CD8-positive, alpha-beta memory T cell (primary cell): ENCODE data around the gene ANO9. TPM values are rescaled to one million over a fixed set of nuclear protein-coding genes. Genes with fewer than 3 reads are reported as not detected.
A peak's percentile ranks its signal among the peaks of the same experiment; 100 is the strongest.
"Not testable (repeated sequence)": the region's sequence is repeated elsewhere in the genome, so short reads cannot be mapped to it uniquely, and the experiment has no call there.

Source experiments
- CTCF ChIA-PET: fragments of 350-600 bp; sonication (Branson Sonifier 250); formaldehyde crosslinking; loops from one replicate; lab custom pipeline; 2021; ENCODE audit warnings: antibody characterized with exemption; lab: Charles Lee
- POLR2A ChIA-PET: fragments of 350-600 bp; sonication (Branson Sonifier 250); formaldehyde crosslinking; loops from one replicate; lab custom pipeline; 2021; ENCODE audit warnings: antibody characterized with exemption; lab: Charles Lee
- DNase-seq, 5 donors: peaks; one replicate each; pipeline versions ENCODE4 v3.0.0 to v3.0.0-alpha.2; 2020 to 2022; ENCODE audit warnings: mixed read lengths in 1 of 5
- H3K27ac ChIP-seq: one replicate; pipeline ENCODE4 v1.7.0; 2013; ENCODE audit warnings: low read depth, mild to moderate bottlenecking, low read length, moderate library complexity
- H3K27me3 ChIP-seq: 2 replicates; pipeline ENCODE4 v1.7.0; 2013; ENCODE audit warnings: low read length, mild to moderate bottlenecking; ENCODE audit not compliant: insufficient read depth, poor library complexity, severe bottlenecking
- H3K36me3 ChIP-seq: 2 replicates; pipeline ENCODE4 v1.7.0; 2013; ENCODE audit warnings: mild to moderate bottlenecking, low read length, moderate library complexity; ENCODE audit not compliant: insufficient read depth
- H3K4me1 ChIP-seq: 2 replicates; pipeline ENCODE4 v1.7.0; 2013; ENCODE audit warnings: mild to moderate bottlenecking, low read length, moderate library complexity; ENCODE audit not compliant: insufficient read depth
- H3K4me3 ChIP-seq: 2 replicates; pipeline ENCODE4 v1.7.0; 2013; ENCODE audit warnings: mild to moderate bottlenecking, low read length
- H3K9me3 ChIP-seq: 2 replicates; pipeline ENCODE4 v1.7.0; 2013; ENCODE audit warnings: mild to moderate bottlenecking, low read length
- H3K27ac Mint-ChIP-seq, 8 donors: one replicate each; pipeline ENCODE4 v1.8.0; 2020 to 2021; ENCODE audit warnings: mixed read lengths in 8 of 8, mild to moderate bottlenecking in 6 of 8, inconsistent platforms in 3 of 8, moderate library complexity in 3 of 8
- H3K27me3 Mint-ChIP-seq, 2 donors: one replicate each; pipeline ENCODE4 v1.8.0; 2020 to 2021; ENCODE audit warnings: mixed read lengths in 2 of 2, mild to moderate bottlenecking in 1 of 2, moderate library complexity in 1 of 2
- H3K36me3 Mint-ChIP-seq, 3 donors: one replicate each; pipeline ENCODE4 v1.8.0; 2020 to 2021; ENCODE audit warnings: mixed read lengths in 3 of 3, inconsistent platforms in 1 of 3, mild to moderate bottlenecking in 1 of 3
- H3K4me1 Mint-ChIP-seq, 3 donors: one replicate each; pipeline ENCODE4 v1.8.0; 2020 to 2021; ENCODE audit warnings: mixed read lengths in 3 of 3, inconsistent platforms in 1 of 3, mild to moderate bottlenecking in 1 of 3
- H3K4me3 Mint-ChIP-seq, 7 donors: one replicate each; pipeline ENCODE4 v1.8.0; 2020 to 2021; ENCODE audit warnings: mixed read lengths in 7 of 7, mild to moderate bottlenecking in 6 of 7, moderate library complexity in 4 of 7, inconsistent platforms in 2 of 7
- H3K9me3 Mint-ChIP-seq, 5 donors: one replicate each; pipeline ENCODE4 v1.8.0; 2020 to 2022; ENCODE audit warnings: mixed read lengths in 5 of 5, mild to moderate bottlenecking in 3 of 5, moderate library complexity in 2 of 5, inconsistent platforms in 1 of 5
- polyA plus RNA-seq: library from polyadenylated mRNA; unstranded; fragments of 300-500 nt; fragmentation: Illumina TruSeq; gene quantifications from one replicate; pipeline ENCODE4 v1.2.3, GENCODE V29; 2021
- total RNA-seq, 2 experiments: library from RNA; stranded (reverse); gene quantifications; one replicate each; pipeline ENCODE4 v1.2.3, GENCODE V29; 2021

Gene ANO9
- total and polyA plus RNA-seq, 3 experiments from 2014 or later, result 12.2 to 26.4 (median 25.3) TPM

DNA sequence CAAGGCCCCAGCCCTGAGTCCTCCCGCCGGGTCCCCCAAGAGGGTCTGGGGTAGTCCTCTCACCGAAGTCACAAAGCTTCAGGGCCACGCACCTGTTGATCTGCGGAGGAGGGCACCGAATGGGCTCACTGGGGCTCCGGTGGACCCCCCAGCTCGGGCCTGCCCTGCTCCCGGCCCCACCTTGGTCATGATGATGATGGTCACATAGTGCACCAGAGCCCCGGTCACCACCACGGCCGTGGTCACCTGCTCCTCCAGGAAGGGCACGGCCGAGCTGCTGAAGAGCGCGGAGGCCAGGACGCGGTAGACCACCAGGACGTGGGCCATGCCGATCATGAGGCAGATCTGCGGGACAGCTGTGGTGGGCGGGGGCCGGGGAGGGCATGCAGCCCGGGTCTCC, 13.5 kb downstream of the ANO9 start:
- POLR2A ChIA-PET, result no interaction called here
- no peaks in the 10 kb centered on the region for H3K36me3 ChIP-seq
- CTCF ChIA-PET, result no interaction called here
- H3K27ac ChIP-seq, result no peak overlapping the region
- no peaks in the 10 kb centered on the region for H3K4me1 ChIP-seq
- Mint-ChIP-seq H3K4me1 (no peaks in the 10 kb centered on the region), H3K36me3 (peaks cover 6 to 27% (median 9%) of the 10 kb centered on the region in 3 donors), H3K27ac (no peak overlapping the region), H3K4me3 (no peak overlapping the region), H3K9me3 (no peaks in the 10 kb centered on the region), H3K27me3 (no peaks in the 10 kb centered on the region)
- no peaks in the 10 kb centered on the region for H3K27me3 ChIP-seq
- H3K4me3 ChIP-seq, result no peak overlapping the region
- peak in 1 of 5 donors; percentile 41 for DNase-seq
- H3K9me3 ChIP-seq, result no peaks in the 10 kb centered on the region

DNA sequence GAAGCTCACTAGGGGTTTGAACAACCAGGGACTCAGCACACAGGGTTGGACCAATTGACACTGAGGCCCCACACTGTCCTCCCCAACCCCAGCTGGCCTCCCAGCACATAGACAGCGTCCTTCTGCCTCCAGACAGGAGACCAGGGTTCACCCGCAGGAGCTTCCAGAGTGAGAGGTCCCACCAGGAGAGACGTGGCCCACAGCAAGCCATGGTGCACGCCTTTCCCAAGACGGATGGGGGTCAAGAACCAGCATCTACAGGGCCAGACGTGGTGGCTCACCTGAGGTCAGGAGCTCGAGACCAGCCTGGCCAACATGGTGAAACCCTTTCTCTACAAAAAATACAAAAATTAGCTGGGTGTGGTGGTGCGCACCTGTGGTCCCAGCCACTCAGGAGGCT, 15.0 kb downstream of the ANO9 start:
- Mint-ChIP-seq H3K36me3 (peaks cover 6 to 23% (median 9%) of the 10 kb centered on the region in 3 donors), H3K4me3 (no peak overlapping the region), H3K27ac (no peak overlapping the region), H3K4me1 (peaks cover 0 to 3% (median 0%) of the 10 kb centered on the region in 3 donors), H3K9me3 (no peaks in the 10 kb centered on the region), H3K27me3 (no peaks in the 10 kb centered on the region)
- Histone ChIP-seq H3K4me3 (no peak overlapping the region), H3K9me3 (no peaks in the 10 kb centered on the region), H3K4me1 (no peaks in the 10 kb centered on the region), H3K36me3 (no peaks in the 10 kb centered on the region), H3K27ac (no peak overlapping the region), H3K27me3 (no peaks in the 10 kb centered on the region)
- ChIA-PET POLR2A (no interaction called here), CTCF (interaction anchor here (0.9 to 2.1 kb wide), 5 partner anchors 13 to 146 kb away, joined by 3 to 11 read pairs (median 3); partner anchors contain the start of gene ANO9)
- peak in 1 of 5 donors; percentile 16 for DNase-seq

DNA sequence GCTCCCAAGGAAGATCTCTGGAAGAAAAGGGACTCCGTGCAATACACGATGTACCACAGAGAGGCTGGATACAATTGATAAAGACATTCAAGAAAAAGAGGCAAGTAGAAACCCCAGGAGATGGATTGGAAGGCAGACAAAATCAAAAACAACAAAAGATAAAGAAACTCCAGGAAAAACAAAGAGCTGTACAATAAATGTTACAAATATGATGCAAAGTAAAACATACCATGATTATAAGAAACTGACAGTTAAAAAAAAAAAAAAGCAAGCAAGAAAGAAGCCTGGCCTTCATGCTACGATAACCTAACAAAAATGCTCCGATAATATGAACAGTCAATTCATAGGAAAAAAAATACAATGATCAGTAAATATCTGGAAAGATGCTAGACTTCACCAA, 16.5 kb downstream of the ANO9 start:
- peaks cover 6 to 23% (median 9%) of the 10 kb centered on the region in 3 donors for H3K36me3 Mint-ChIP-seq
- no peak overlapping the region for H3K27ac Mint-ChIP-seq
- POLR2A ChIA-PET, result no interaction called here
- Histone ChIP-seq H3K4me3 (no peak overlapping the region), H3K27me3 (no peaks in the 10 kb centered on the region), H3K9me3 (no peaks in the 10 kb centered on the region), H3K27ac (no peak overlapping the region), H3K36me3 (no peaks in the 10 kb centered on the region), H3K4me1 (no peaks in the 10 kb centered on the region)
- peaks cover 0 to 3% (median 0%) of the 10 kb centered on the region in 3 donors for H3K4me1 Mint-ChIP-seq
- CTCF ChIA-PET, result interaction anchor here (1.4 kb wide), 1 partner anchor 14 kb away, joined by 3 read pairs; no protein-coding TSS in a partner anchor
- no peak for DNase-seq
- no peak overlapping the region for H3K4me3 Mint-ChIP-seq
- H3K9me3 Mint-ChIP-seq, result no peaks in the 10 kb centered on the region
- H3K27me3 Mint-ChIP-seq, result no peaks in the 10 kb centered on the region

DNA sequence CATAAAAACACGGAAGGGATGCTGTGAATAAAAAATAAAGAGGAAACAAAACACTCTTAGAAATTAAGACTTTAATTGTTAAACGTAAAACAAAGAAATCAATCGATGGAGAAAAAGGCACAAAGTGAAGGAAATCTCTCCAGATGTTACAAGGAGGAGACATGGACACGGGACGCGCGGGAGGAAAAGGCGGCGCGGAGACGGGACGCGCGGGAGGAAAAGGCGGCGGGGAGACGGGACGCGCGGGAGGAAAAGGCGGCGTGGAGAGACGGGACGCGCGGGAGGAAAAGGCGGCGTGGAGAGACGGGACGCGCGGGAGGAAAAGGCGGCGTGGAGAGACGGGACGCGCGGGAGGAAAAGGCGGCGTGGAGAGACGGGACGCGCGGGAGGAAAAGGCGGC, 17.0 kb downstream of the ANO9 start:
- H3K27me3 ChIP-seq, H3K4me3 ChIP-seq, H3K4me3 Mint-ChIP-seq, H3K27ac ChIP-seq, POLR2A ChIA-PET, H3K4me1 Mint-ChIP-seq, H3K9me3 Mint-ChIP-seq, CTCF ChIA-PET, H3K36me3 ChIP-seq, H3K4me1 ChIP-seq, H3K9me3 ChIP-seq, H3K27me3 Mint-ChIP-seq: not testable (repeated sequence)
- peak in 1 of 5 donors; percentile 13 for DNase-seq
- Mint-ChIP-seq H3K27ac (peak overlapping the region in 3 of 8 donors; percentile 22 to 76 (median 36)), H3K36me3 (peaks cover 6 to 23% (median 9%) of the 10 kb centered on the region in 3 donors)

DNA sequence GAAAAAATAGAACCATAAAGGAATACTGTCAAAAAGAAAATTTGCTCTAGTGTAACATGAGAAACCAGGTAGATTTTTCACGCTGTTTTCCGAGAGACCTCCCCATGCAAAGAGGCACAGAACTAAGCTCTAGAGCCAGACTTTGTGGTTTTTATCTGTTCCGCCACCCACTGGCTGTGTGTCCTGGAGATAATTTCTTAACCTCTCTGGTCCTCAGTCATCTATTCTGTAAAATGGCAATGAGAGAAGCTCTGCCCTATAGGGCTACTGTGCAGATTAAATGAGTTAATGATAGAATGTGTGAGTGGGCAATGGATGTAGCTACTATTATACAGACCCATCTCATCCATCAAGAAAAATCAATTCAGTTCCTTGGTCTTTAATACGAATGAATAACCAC, 17.6 kb downstream of the ANO9 start:
- H3K27me3 Mint-ChIP-seq, result no peaks in the 10 kb centered on the region
- no peak overlapping the region for H3K27ac ChIP-seq
- peaks cover 6 to 23% (median 9%) of the 10 kb centered on the region in 3 donors for H3K36me3 Mint-ChIP-seq
- H3K4me3 ChIP-seq, result no peak overlapping the region
- peak overlapping the region in 1 of 7 donors; percentile 14 for H3K4me3 Mint-ChIP-seq
- ChIA-PET POLR2A (no interaction called here), CTCF (no interaction called here)
- no peak for DNase-seq
- H3K27ac Mint-ChIP-seq, result peak overlapping the region in 2 of 8 donors; percentile 22 to 89
- no peaks in the 10 kb centered on the region for H3K4me1 ChIP-seq
- no peaks in the 10 kb centered on the region for H3K9me3 Mint-ChIP-seq
- H3K4me1 Mint-ChIP-seq, result peaks cover 0 to 3% (median 0%) of the 10 kb centered on the region in 3 donors
- no peaks in the 10 kb centered on the region for H3K9me3 ChIP-seq
- no peaks in the 10 kb centered on the region for H3K27me3 ChIP-seq
- H3K36me3 ChIP-seq, result no peaks in the 10 kb centered on the region

DNA sequence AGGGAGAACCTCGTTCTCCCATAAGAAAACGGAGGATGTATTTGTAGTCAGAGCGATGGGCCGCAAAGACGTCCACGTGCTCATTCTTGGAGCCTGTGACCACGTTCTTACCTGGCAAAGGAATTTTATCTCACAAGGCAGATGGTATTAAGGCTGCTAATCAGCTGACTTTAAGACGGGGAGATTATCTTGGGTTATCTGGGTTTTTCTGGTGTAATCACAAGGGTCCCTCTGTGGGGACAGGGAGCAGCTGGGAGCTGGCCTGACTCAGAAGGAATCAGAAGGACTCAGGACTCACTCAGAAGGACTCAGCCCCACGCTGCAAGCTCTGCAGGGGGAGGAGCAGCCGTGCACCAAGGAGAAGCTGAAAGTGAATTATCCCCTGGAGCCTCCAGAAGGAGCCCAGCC, 19.6 kb downstream of the ANO9 start:
- no peak overlapping the region for H3K4me3 Mint-ChIP-seq
- H3K4me3 ChIP-seq, result no peak overlapping the region
- no peaks in the 10 kb centered on the region for H3K9me3 ChIP-seq
- H3K9me3 Mint-ChIP-seq, result no peaks in the 10 kb centered on the region
- H3K27ac Mint-ChIP-seq, result peak overlapping the region in 2 of 8 donors; percentile 52 to 55
- ChIA-PET POLR2A (interaction anchor here (1.2 kb wide), 1 partner anchor 27 kb away, joined by 4 read pairs; the partner anchor contains the start of gene PTDSS2), CTCF (no interaction called here)
- no peaks in the 10 kb centered on the region for H3K27me3 Mint-ChIP-seq
- H3K27ac ChIP-seq, result no peak overlapping the region
- peak in 1 of 5 donors; percentile 44 for DNase-seq
- no peaks in the 10 kb centered on the region for H3K4me1 ChIP-seq
- no peaks in the 10 kb centered on the region for H3K36me3 ChIP-seq
- peaks cover 0 to 3% (median 3%) of the 10 kb centered on the region in 3 donors for H3K4me1 Mint-ChIP-seq
- H3K27me3 ChIP-seq, result no peaks in the 10 kb centered on the region
- H3K36me3 Mint-ChIP-seq, result peaks cover 6 to 17% (median 8%) of the 10 kb centered on the region in 3 donors

DNA sequence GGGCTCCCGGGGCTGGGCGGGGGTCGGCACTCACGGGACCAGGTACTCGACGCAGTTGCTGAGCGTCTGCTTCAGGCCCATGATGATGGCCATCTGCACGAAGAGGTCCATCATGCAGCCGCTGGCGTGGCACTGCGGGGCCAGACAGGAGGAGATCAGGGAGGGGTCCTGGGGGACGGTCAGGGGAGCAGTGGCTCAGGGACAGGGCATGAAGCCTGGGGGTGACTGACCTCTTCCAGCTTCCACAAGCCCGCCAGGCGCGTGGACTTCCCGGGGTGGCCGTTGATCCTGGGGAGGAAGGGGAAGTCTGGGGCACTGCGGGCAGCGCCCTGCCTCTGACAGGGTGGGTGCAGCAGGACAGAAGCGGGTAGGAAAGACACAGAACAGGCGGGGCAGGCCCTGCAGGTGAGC, 20.9 kb downstream of the ANO9 start:
- H3K36me3 ChIP-seq, result no peaks in the 10 kb centered on the region
- H3K27ac ChIP-seq, result no peak overlapping the region
- H3K27ac Mint-ChIP-seq, result no peak overlapping the region
- no peaks in the 10 kb centered on the region for H3K27me3 ChIP-seq
- H3K4me3 Mint-ChIP-seq, result no peak overlapping the region
- DNase-seq, result no peak
- H3K36me3 Mint-ChIP-seq, result peaks cover 6 to 15% (median 8%) of the 10 kb centered on the region in 3 donors
- no peak overlapping the region for H3K4me3 ChIP-seq
- peaks cover 4 to 8% (median 7%) of the 10 kb centered on the region in 3 donors for H3K4me1 Mint-ChIP-seq
- CTCF ChIA-PET, result no interaction called here
- POLR2A ChIA-PET, result no interaction called here
- peaks cover under 1% of the 10 kb centered on the region for H3K4me1 ChIP-seq
- H3K9me3 ChIP-seq, result no peaks in the 10 kb centered on the region
- H3K9me3 Mint-ChIP-seq, result no peaks in the 10 kb centered on the region
- no peaks in the 10 kb centered on the region for H3K27me3 Mint-ChIP-seq

DNA sequence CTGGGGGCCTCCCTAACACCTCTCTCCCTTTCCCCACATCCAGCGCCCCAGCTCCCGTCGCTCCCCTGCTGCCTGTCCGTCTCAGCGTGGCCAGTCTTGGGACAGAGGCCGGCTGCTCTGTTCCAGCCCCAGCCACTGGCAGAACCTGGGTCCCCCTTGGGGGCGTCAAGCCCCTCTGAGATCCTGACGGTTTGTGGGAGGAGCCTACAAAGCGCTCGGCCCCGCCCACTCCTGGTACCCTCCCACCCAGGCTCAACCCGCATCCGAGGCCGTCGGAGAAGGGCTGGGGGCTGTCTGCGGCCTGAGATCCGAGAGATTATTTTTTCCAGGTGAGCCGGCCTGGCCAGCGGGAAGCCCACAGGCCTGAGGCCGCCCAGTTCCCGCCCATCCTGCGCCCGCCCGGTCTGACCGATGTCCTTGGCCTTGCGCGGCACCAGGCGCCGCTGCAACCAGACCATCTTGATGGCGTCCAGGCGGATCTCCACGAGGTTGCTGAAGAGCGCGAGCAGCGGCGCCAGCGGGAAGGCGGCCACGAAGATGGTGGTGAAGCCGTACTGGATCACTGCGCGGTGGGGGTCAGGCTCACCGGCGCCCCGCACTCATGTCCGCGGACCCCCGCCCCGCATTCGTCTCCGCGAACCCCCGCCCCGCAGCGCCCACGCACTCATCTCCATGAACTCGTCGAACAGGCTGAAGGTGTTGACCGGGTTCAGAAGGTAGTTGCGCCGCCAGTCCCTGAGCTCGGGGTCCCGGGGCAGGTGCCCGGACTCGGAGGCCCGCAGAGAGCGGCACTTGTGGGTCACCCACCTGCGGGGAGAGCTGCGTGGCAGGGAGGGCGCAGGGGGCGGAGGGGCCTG, 21.5 kb downstream of the ANO9 start:
- H3K27ac ChIP-seq, result no peak overlapping the region
- H3K4me1 ChIP-seq, result peaks cover 7% of the 10 kb centered on the region
- Mint-ChIP-seq H3K27ac (no peak overlapping the region), H3K36me3 (peaks cover 6 to 12% (median 7%) of the 10 kb centered on the region in 3 donors), H3K27me3 (no peaks in the 10 kb centered on the region), H3K4me1 (peaks cover 8 to 15% (median 9%) of the 10 kb centered on the region in 3 donors), H3K4me3 (peak overlapping the region in 1 of 7 donors; percentile 54), H3K9me3 (no peaks in the 10 kb centered on the region)
- ChIA-PET POLR2A (no interaction called here), CTCF (no interaction called here)
- DNase-seq, result peak in 1 of 5 donors; percentile 46
- no peaks in the 10 kb centered on the region for H3K9me3 ChIP-seq
- no peaks in the 10 kb centered on the region for H3K36me3 ChIP-seq
- no peak overlapping the region for H3K4me3 ChIP-seq
- no peaks in the 10 kb centered on the region for H3K27me3 ChIP-seq
